T-helper 1 cell treated with Interleukin-12 subunit alpha and Interleukin-12 subunit beta and Interleukin-4 antibody, amounts not matched to agents 30 μg/mL and 1 μg/mL, for 36 hours (primary cell): ENCODE measurements around the gene TUBGCP4.

Experiments used
- H3K27ac Mint-ChIP-seq: one replicate; pipeline ENCODE4 v1.8.0; 2021; ENCODE audit warnings: mild to moderate bottlenecking, mixed read lengths
- H3K27me3 Mint-ChIP-seq: one replicate; pipeline ENCODE4 v1.8.0; 2021; ENCODE audit warnings: low read depth, mixed read lengths
- H3K36me3 Mint-ChIP-seq: one replicate; pipeline ENCODE4 v1.8.0; 2021; ENCODE audit warnings: low read depth, mixed read lengths
- H3K4me1 Mint-ChIP-seq: one replicate; pipeline ENCODE4 v1.8.0; 2021; ENCODE audit warnings: low read depth, mixed read lengths
- H3K4me3 Mint-ChIP-seq: one replicate; pipeline ENCODE4 v1.8.0; 2021; ENCODE audit warnings: mild to moderate bottlenecking, moderate library complexity, mixed read lengths
- H3K9me3 Mint-ChIP-seq: one replicate; pipeline ENCODE4 v1.8.0; 2021; ENCODE audit warnings: mixed read lengths

The TUBGCP4 gene

DNA sequence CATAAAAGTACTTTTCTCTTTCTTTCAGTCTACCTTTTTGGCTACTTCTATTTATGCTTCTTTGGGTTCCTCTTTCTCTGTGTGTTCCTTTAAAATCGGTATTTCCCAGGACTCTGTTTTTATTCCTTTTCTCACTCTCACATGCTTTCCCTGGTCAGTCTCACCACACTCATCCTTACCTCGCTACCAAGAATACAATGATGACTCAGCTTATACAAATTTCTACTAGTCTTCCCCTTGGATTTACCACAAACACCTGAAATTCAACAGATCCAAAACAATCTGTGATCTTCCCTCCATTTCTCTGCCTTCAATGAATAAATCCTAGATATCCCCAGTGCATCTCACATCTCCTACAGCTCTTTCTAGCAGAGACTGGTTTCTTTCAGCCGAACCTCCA lies 52.9 kb downstream of the TUBGCP4 start:
- Mint-ChIP-seq H3K27me3 (no peaks in the 10 kb centered on the region), H3K9me3 (no peaks in the 10 kb centered on the region), H3K27ac (no peak overlapping the region), H3K4me1 (peaks cover 7% of the 10 kb centered on the region), H3K4me3 (no peak overlapping the region), H3K36me3 (peaks cover 22% of the 10 kb centered on the region)

DNA sequence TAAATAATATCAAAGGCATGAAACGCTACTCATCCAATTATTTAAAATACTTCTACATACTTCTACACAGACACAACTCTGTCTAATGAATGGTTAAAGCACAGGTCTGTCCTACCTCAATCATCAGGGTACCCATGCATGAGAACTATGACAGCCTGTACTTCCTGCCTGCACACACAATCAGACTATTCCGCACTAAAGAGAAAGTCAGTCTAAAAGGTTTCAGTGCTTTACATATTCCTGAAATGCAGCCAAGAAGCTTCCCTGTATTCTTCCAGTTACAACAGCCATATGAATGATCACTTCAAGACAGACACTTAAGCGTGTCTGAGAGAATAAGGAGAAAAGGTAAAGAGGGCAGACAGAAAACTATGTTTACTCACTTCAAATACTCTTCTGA lies 58.8 kb downstream of the TUBGCP4 start:
- no peak overlapping the region for H3K4me3 Mint-ChIP-seq
- H3K27ac Mint-ChIP-seq = no peak overlapping the region
- no peaks in the 10 kb centered on the region for H3K27me3 Mint-ChIP-seq
- H3K36me3 Mint-ChIP-seq = peaks cover 24% of the 10 kb centered on the region
- H3K4me1 Mint-ChIP-seq = peaks cover 2% of the 10 kb centered on the region
- no peaks in the 10 kb centered on the region for H3K9me3 Mint-ChIP-seq

DNA sequence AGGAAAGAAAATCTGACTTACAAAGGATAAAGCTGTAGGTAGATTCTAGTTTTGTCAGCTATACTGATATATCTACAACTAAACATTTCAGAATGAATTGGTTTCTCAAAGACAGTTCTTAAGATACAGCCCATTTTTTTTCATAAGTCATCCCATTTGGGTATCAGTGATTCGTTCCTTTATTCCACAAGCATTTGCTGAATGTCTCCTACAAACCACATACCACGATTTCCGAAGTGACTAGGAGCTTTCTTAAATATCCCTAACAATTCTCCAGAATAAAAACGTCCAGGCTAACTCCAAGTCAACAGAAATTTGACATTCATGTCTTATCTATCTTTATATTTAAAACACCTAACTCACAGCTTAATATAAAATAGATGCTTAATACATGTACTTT lies 62.3 kb downstream of the TUBGCP4 start:
- H3K9me3 Mint-ChIP-seq = no peaks in the 10 kb centered on the region
- peaks cover 2% of the 10 kb centered on the region for H3K4me1 Mint-ChIP-seq
- no peaks in the 10 kb centered on the region for H3K27me3 Mint-ChIP-seq
- no peak overlapping the region for H3K27ac Mint-ChIP-seq
- H3K36me3 Mint-ChIP-seq = peaks cover 17% of the 10 kb centered on the region
- no peak overlapping the region for H3K4me3 Mint-ChIP-seq

DNA sequence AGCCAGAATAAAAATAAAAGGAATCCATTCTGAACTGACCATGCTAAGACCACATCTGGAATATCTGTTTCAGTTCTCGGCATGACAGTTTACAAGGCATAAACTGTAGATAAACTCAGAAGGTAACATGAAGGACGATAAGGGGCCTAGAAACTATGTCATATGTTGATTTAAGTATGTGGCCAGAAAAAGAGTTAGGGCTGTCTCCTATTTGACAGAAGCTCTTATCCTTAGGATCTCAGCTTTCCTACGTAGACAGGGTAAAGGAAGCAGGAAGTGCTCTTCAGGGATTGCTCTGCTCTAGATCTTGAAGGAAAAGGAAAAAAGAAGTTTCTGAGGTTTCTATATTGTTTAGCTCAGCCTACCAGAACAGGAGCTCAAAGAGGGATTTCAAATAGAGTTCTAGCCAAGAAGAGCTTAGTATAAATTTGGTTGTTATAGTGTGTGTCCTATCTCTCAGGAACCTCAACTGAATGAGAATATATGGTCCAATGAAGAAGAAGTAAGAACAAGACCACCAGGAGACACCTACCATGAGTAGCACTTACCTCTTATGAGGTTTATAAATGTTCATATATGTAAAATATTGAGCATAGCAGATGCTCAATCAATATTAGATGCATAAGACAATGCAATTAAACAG lies 62.9 kb downstream of the TUBGCP4 start:
- H3K4me1 Mint-ChIP-seq = peaks cover 2% of the 10 kb centered on the region
- peaks cover 17% of the 10 kb centered on the region for H3K36me3 Mint-ChIP-seq
- no peak overlapping the region for H3K4me3 Mint-ChIP-seq
- H3K9me3 Mint-ChIP-seq = no peaks in the 10 kb centered on the region
- no peaks in the 10 kb centered on the region for H3K27me3 Mint-ChIP-seq
- H3K27ac Mint-ChIP-seq = no peak overlapping the region

DNA sequence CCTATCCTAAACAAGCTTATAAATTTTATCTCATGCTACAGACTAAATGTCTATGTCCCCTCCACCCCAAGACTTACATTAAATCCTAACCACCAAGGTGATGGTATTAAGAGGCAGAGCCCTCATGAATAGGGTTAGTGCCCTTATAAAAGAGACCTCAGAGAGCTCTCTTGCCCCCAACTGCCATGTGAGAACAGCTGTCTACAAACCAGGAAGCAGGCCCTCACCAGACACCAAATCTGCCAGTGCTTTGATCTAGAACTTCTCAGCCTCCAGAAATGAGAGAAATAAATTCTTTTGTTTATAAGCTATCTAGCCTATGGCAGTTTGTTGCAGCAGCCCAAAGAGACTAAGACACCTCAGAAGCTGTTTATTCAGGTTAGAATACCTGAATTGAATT lies 63.5 kb downstream of the TUBGCP4 start:
- Mint-ChIP-seq H3K9me3 (no peaks in the 10 kb centered on the region), H3K4me1 (peaks cover 2% of the 10 kb centered on the region), H3K4me3 (no peak overlapping the region), H3K27me3 (no peaks in the 10 kb centered on the region), H3K27ac (no peak overlapping the region), H3K36me3 (peaks cover 17% of the 10 kb centered on the region)

DNA sequence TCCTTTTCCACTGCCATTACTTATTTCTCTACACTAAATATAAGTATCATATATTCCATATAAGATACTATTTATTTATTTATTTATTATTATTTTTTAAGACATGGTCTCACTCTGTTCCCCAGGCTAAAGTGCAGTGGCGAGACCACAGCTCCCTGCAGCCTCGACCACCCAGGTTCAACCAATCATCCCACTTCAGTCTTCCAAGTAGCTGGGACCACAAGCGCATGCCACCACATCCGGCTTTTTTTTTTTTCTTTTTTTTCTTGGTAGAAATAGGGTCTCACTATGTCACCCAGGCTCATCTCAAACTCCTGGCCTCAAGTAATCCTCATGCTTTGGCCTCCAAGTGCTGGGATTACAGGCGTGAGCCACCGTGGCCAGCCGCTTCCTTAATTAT lies 65.5 kb downstream of the TUBGCP4 start:
- H3K4me3 Mint-ChIP-seq = no peak overlapping the region
- H3K27me3 Mint-ChIP-seq = no peaks in the 10 kb centered on the region
- no peaks in the 10 kb centered on the region for H3K9me3 Mint-ChIP-seq
- peaks cover 22% of the 10 kb centered on the region for H3K36me3 Mint-ChIP-seq
- no peak overlapping the region for H3K27ac Mint-ChIP-seq
- peaks cover 7% of the 10 kb centered on the region for H3K4me1 Mint-ChIP-seq

DNA sequence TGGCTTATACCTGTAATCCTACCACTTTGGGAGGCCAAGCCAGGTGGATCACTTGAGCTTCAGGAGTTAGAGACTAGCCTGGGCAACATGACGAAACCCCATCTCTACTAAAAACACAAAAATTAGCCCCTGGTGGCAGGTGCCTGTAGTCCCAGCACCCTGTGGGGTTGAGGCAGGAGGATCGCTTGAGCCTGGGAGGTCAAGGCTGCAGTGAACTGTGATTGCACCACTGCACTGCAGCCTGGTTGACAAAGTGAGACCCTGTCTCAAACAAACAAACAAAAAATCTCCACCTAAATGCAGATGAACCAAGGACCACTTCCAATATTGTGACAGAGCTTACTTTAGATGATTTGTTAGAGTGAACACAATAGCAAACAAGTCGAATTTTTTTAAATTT lies 68.4 kb downstream of the TUBGCP4 start:
- Mint-ChIP-seq H3K4me1 (peaks cover 7% of the 10 kb centered on the region), H3K36me3 (peaks cover 12% of the 10 kb centered on the region), H3K4me3 (no peak overlapping the region), H3K9me3 (no peaks in the 10 kb centered on the region), H3K27me3 (no peaks in the 10 kb centered on the region), H3K27ac (no peak overlapping the region)

DNA sequence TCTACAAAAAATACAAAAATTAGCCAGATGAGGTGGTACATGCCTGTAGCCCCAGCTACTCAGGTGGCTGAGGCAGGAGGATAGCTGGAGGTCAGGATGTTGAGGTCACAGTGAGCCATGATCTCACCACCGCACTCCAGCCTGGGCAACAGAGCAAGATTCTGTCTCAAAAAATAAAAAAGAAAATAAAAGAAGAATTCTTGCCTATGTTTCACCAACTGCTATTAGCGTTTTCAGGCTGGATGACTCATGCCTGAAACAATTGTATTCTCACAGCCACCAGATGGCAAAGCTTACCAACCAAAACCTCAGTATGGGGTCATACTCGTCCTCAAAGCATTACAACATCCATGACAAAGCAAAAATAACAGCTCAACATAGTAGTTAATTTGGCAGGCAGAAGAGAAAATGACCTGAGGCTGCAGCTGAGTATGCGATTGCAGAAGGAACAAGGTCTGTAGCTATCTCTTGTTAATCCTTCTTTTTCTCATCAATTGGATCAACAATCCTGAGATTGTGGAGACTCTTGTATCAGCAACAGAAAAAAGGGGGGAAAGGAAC lies 69.9 kb downstream of the TUBGCP4 start:
- Mint-ChIP-seq H3K9me3 (no peaks in the 10 kb centered on the region), H3K27me3 (no peaks in the 10 kb centered on the region), H3K36me3 (peaks cover 11% of the 10 kb centered on the region), H3K4me1 (peaks cover 7% of the 10 kb centered on the region), H3K4me3 (peak overlapping the region; percentile 5), H3K27ac (peak overlapping the region; percentile 88)

DNA sequence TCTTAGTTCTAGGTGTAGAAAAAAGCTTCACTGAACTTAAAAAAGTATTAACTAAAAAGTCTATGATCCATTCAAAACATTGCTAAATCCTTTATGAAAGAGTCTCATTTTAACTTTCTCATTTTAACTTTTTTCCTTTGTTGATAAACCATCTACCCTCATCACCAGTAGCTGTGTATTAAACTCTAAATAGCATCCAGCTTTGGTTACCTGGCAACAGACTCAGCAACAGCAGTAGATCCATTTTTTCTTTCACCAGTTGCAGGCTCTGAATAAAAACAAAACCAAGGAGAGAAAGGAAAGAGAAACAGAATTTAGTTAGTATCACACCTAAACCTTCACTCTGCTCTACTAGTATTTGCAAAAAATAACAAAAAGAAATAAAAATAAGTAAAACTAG lies 70.4 kb downstream of the TUBGCP4 start:
- H3K27me3 Mint-ChIP-seq = no peaks in the 10 kb centered on the region
- H3K36me3 Mint-ChIP-seq = peaks cover 12% of the 10 kb centered on the region
- no peak overlapping the region for H3K4me3 Mint-ChIP-seq
- no peaks in the 10 kb centered on the region for H3K9me3 Mint-ChIP-seq
- peak overlapping the region; percentile 88 for H3K27ac Mint-ChIP-seq
- H3K4me1 Mint-ChIP-seq = peaks cover 7% of the 10 kb centered on the region

DNA sequence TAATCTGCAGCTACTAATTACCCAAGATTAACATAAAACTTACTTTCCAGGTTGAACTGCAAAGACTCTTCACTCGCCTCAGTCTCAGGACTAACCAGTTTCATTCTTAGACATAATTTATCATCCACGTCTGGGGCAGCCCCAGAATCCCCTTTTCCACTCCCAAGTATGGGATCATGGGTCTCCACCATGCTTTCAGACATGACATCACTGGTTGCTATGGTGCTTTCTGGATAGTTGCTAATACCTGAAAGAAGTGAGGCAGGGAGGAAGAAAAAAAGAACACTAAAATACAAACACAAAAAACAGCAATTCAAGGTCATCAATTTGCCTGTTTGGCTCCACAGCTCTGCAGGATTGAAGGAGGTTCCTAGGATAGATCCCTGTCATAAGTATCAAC lies 75.4 kb downstream of the TUBGCP4 start:
- Mint-ChIP-seq H3K4me1 (peaks cover 4% of the 10 kb centered on the region), H3K27me3 (no peaks in the 10 kb centered on the region)

DNA sequence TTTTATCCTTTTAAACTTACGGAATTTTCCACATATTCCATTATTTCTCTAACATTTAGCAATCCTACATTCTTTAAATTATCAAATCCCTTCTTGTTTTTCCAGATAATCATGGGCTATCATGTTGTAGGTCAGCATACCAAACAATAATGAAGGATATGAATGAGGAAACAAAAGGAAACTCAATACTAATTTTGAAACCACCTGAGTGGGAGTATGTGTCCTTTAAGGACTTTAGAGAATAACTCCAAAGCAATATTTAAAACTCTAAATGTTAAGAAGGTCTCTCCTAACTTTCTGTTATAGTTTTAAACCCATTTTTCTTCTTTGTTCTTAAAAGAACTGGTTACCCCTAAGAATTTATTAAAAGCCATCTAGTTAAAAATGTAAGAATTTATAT lies 79.1 kb downstream of the TUBGCP4 start:
- H3K4me1 Mint-ChIP-seq = peaks cover 3% of the 10 kb centered on the region
- peaks cover 12% of the 10 kb centered on the region for H3K36me3 Mint-ChIP-seq
- no peak overlapping the region for H3K4me3 Mint-ChIP-seq
- H3K9me3 Mint-ChIP-seq = no peaks in the 10 kb centered on the region
- H3K27ac Mint-ChIP-seq = no peak overlapping the region
- no peaks in the 10 kb centered on the region for H3K27me3 Mint-ChIP-seq

More for the DNA sequence above, 75.4 kb downstream of the TUBGCP4 start:
- Mint-ChIP-seq H3K9me3 (no peaks in the 10 kb centered on the region), H3K4me3 (no peak overlapping the region), H3K27ac (no peak overlapping the region), H3K36me3 (peaks cover 11% of the 10 kb centered on the region)
